A549 (cell line): Measurements from ENCODE around the gene PRR15. TPM values are rescaled to one million over a fixed set of nuclear protein-coding genes. Genes with fewer than 3 reads are reported as not detected.

Source experiments
- ATAC-seq, 2 experiments: fragments of 200-7000 bp in 1 of 2; fragments of >200 bp in 1 of 2; cut with Nextera tagmentation in 1 of 2; cut with Tn5 transposase in 1 of 2; 3 replicates each; pipeline versions ENCODE4 v1.8.0 to v1.9.1; 2018 to 2020; ENCODE audit warnings: mild to moderate bottlenecking in 1 of 2, moderate library complexity in 1 of 2
- CTCF ChIA-PET: fragments of 300-600 bp; sonication (Branson Sonifier 250); formaldehyde crosslinking; extraction: SDS; loops from one replicate; lab custom pipeline; 2021; ENCODE audit warnings: antibody characterized with exemption, inconsistent platforms; lab: Yijun Ruan, JAX
- POLR2A ChIA-PET: fragments of 350-600 bp; formaldehyde crosslinking; extraction: SDS; loops from one replicate; lab custom pipeline; 2021; ENCODE audit warnings: antibody characterized with exemption, inconsistent platforms; lab: Yijun Ruan, JAX
- DNase-seq, 2 experiments: peaks; one replicate each; pipeline versions ENCODE4 v3.0.0 to v3.0.0-alpha.2; 2011 to 2016; ENCODE audit warnings: low read depth in 1 of 2, low spot score in 1 of 2
- FAIRE-seq: peaks from 2 replicates; lab custom pipeline; 2011; peaks lifted over from hg19 to GRCh38; lab: Jason Lieb, UNC
- H3K27ac ChIP-seq, 2 experiments: fragments of >200 bp; sonication (Bioruptor Twin); formaldehyde crosslinking; 3 replicates each; pipeline ENCODE4 v1.5.1; 2016 to 2017
- H3K4me1 ChIP-seq: fragments of >200 bp; sonication (Bioruptor Twin); formaldehyde crosslinking; 3 replicates; pipeline ENCODE4 v1.6.1; 2016
- H3K4me2 ChIP-seq: fragments of >200 bp; sonication (Bioruptor Twin); formaldehyde crosslinking; 3 replicates; pipeline ENCODE4 v1.6.1; 2016
- H3K4me3 ChIP-seq: fragments of >200 bp; sonication (Bioruptor Twin); formaldehyde crosslinking; 3 replicates; pipeline ENCODE4 v1.5.1; 2016
- H3K9me3 ChIP-seq: fragments of >200 bp; sonication (Bioruptor Twin); formaldehyde crosslinking; 3 replicates; pipeline ENCODE4 v1.6.1; 2016
- CBX2 ChIP-seq: fragments of 200-600 bp; sonication (generic); IDR thresholded peaks from 2 replicates; pipeline ENCODE4 v1.6.1; 2016; ENCODE audit warnings: low read depth, mild to moderate bottlenecking, borderline replicate concordance
- CBX8 ChIP-seq: fragments of 200-600 bp; sonication (generic); IDR thresholded peaks from 2 replicates; pipeline ENCODE4 v1.6.1; 2016
- EHF ChIP-seq: fragments of 250-450 bp; sonication (Bioruptor Pico); IDR thresholded peaks from 2 replicates; pipeline ENCODE4 v1.5.0; 2020; ENCODE audit warnings: mild to moderate bottlenecking
- EHMT2 ChIP-seq: fragments of 200-600 bp; sonication (generic); IDR thresholded peaks from 2 replicates; pipeline ENCODE4 v1.6.1; 2016; ENCODE audit warnings: antibody characterized with exemption, low read depth, mild to moderate bottlenecking, moderate library complexity
- FOXS1 ChIP-seq: fragments of 250-450 bp; sonication (Bioruptor Pico); IDR thresholded peaks from 2 replicates; pipeline ENCODE4 v1.5.0; 2020; ENCODE audit warnings: mild to moderate bottlenecking, moderate library complexity
- HDAC2 ChIP-seq: fragments of 200-600 bp; sonication (generic); IDR thresholded peaks from 2 replicates; pipeline ENCODE4 v1.6.1; 2016
- JUNB ChIP-seq: fragments of >200 bp; sonication (Bioruptor Twin); formaldehyde crosslinking; IDR thresholded peaks from 2 replicates; pipeline ENCODE4 v1.6.1; 2016
- KDM5A ChIP-seq: fragments of 200-600 bp; sonication (generic); IDR thresholded peaks from 2 replicates; pipeline ENCODE4 v1.6.1; 2016; ENCODE audit warnings: antibody characterized with exemption, mild to moderate bottlenecking
- MAFK ChIP-seq: fragments of 450-650 bp; IDR thresholded peaks from 2 replicates; pipeline ENCODE4 v1.6.1; 2014; ENCODE audit not compliant: partially characterized antibody
- MAZ ChIP-seq: fragments of 150-350 bp; IDR thresholded peaks from 2 replicates; pipeline ENCODE4 v1.6.1; 2014; ENCODE audit warnings: antibody characterized with exemption, low read depth, low read length, borderline replicate concordance
- NFE2L2 ChIP-seq: fragments of 150-350 bp; conservative IDR thresholded peaks from 2 replicates; pipeline ENCODE4 v1.6.1; 2014; ENCODE audit warnings: low read length
- POLR2A ChIP-seq: IDR thresholded peaks from 2 replicates; pipeline ENCODE4 v1.6.1; 2012; ENCODE audit warnings: mild to moderate bottlenecking, low read length
- POLR2AphosphoS2 ChIP-seq: conservative IDR thresholded peaks from 2 replicates; pipeline ENCODE4 v1.6.1; 2012; ENCODE audit warnings: low read length, improper control_type of control experiment, inconsistent platforms
- RAD21 ChIP-seq, 2 experiments: fragments of >200 bp in 1 of 2; sonication (Bioruptor Twin) in 1 of 2; formaldehyde crosslinking in 1 of 2; IDR thresholded peaks in 1 of 2; conservative IDR thresholded peaks in 1 of 2; 2 replicates in 1 of 2; 3 replicates in 1 of 2; pipeline ENCODE4 v1.6.1; 2012 to 2018; ENCODE audit warnings: inconsistent platforms in 1 of 2
- SMC3 ChIP-seq: fragments of >200 bp; sonication (Bioruptor Twin); formaldehyde crosslinking; IDR thresholded peaks from 3 replicates; pipeline ENCODE4 v1.6.1; 2018; ENCODE audit warnings: inconsistent platforms
- SREBF2 ChIP-seq: fragments of 450-650 bp; IDR thresholded peaks from 2 replicates; pipeline ENCODE4 v1.6.1; 2014; ENCODE audit warnings: mild to moderate bottlenecking, moderate library complexity
- TFCP2L1 ChIP-seq: fragments of 250-450 bp; sonication (Bioruptor Pico); IDR thresholded peaks from 2 replicates; pipeline ENCODE4 v1.5.0; 2021; ENCODE audit warnings: mild to moderate bottlenecking
- ZC3H11A ChIP-seq: fragments of 450-650 bp; IDR thresholded peaks from 2 replicates; pipeline ENCODE4 v1.6.1; 2014; ENCODE audit warnings: antibody characterized with exemption, mild to moderate bottlenecking
- WGBS: methylation state at CpG from one replicate; pipeline ENCODE4 v1.1.6; 2017; ENCODE audit errors: missing lambda C conversion rate; 5-methylcytosine and 5-hydroxymethylcytosine counted together
- polyA plus RNA-seq, 4 experiments: library from polyadenylated mRNA; depleted of rRNA in 3 of 4; stranded (reverse); fragments of >200 nt; fragmentation: RNase III in 1 of 4; extraction: RNeasy Plus Mini Kit Qiagen cat#74134 plus additional on column Dnase treatment in 1 of 4; gene quantifications; 2 replicates in 3 of 4; 3 replicates in 1 of 4; pipeline ENCODE4 v1.2.3, GENCODE V29; 2011 to 2017
- TF ChIP-seq, protein P1 (sequence below): fragments of 450-650 bp; IDR thresholded peaks from 2 replicates; pipeline ENCODE4 v1.6.1; 2014; ENCODE audit warnings: antibody characterized with exemption
- TF ChIP-seq, protein P2 (sequence below): IDR thresholded peaks from 2 replicates; pipeline ENCODE4 v1.6.1; 2012
- TF ChIP-seq, protein P3 (sequence below): fragments of >200 bp; sonication (Bioruptor Twin); formaldehyde crosslinking; IDR thresholded peaks from 3 replicates; pipeline ENCODE4 v1.5.1; 2016
- TF ChIP-seq, protein P4 (sequence below): fragments of 200-600 bp; sonication (generic); IDR thresholded peaks from 2 replicates; pipeline ENCODE4 v1.6.1; 2016; ENCODE audit warnings: antibody characterized with exemption, mild to moderate bottlenecking, moderate library complexity

PRR15 gene
- polyA plus RNA-seq, 2 of the 4 experiments (the other 2 are of a cell fraction) = 1.6 to 2.5 TPM

DNA sequence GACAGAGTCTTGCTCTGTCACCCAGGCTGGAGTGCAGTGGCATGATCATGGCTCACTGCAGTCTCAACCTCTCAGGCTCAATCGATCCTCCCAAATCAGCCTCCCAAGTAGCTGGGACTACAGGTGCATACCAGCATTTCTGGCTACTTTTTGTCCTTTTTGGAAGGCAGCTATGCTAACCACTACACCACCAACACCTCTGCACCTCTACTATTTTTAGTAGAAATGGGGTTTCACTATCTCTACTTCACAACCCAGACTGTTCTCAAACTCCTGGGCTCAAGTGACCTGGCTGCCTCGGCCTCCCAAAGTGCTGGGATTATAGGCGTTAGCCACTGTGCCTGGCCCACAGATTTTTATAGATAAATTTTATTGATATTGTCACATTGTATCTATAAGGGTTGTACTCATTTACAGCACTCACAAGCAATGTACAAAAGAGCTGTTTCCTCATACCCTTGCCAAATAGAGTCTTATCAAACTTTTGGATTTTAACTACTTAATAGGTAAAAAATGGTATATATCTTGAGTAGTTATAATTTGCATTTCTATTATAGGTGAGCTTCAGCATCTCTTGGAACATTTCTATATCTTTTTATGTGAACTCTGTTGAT is 23.7 kb downstream of the PRR15 start:
- 58% methylated on average over 3 of the region's 3 CpGs for WGBS
- DNase-seq (no peak), FAIRE-seq (no peak), ATAC-seq (no peak)
- H3K9me3 ChIP-seq = no peaks in the 10 kb centered on the region
- no peak for TF ChIP-seq POLR2AphosphoS2
- TF ChIP-seq, protein P1, sequence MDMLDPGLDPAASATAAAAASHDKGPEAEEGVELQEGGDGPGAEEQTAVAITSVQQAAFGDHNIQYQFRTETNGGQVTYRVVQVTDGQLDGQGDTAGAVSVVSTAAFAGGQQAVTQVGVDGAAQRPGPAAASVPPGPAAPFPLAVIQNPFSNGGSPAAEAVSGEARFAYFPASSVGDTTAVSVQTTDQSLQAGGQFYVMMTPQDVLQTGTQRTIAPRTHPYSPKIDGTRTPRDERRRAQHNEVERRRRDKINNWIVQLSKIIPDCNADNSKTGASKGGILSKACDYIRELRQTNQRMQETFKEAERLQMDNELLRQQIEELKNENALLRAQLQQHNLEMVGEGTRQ = no peak
- TF ChIP-seq, all 56 proteins: peak for 0
- Histone ChIP-seq H3K4me2 (no peak overlapping the region), H3K27ac (no peak overlapping the region), H3K4me1 (no peaks in the 10 kb centered on the region), H3K4me3 (no peak overlapping the region)
- POLR2A ChIA-PET = no interaction called here
- CTCF ChIA-PET = interaction anchor here (1.6 kb wide), 1 partner anchor 30 kb away, joined by 3 read pairs; no protein-coding TSS in a partner anchor

DNA sequence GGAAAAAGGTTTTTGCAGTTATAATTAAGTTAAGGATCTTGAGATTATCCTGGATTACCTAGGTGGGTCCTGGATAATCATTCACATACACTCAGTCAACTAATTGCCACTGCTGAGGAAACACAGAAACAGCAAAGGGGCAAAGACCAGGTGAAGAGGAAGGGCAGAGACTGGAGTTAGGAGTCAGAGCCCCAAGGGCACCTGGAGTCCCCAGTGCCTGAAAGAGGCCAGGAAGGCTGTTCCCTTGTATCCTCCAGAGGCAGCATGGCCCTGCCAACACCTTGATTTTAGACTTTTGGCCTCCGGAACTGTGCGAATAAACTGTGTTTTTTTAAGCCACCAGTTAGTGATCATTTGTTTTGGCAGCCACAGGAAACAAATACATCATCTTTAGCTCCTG is 24.6 kb downstream of the PRR15 start:
- no peak overlapping the region for H3K4me3 ChIP-seq
- ChIA-PET CTCF (interaction anchor here (1.0 to 1.6 kb wide), 7 partner anchors 11 to 482 kb away, joined by 3 to 6 read pairs (median 3); no protein-coding TSS in a partner anchor), POLR2A (no interaction called here)
- FAIRE-seq (no peak), ATAC-seq (no peak), DNase-seq (no peak)
- H3K4me1 ChIP-seq = no peaks in the 10 kb centered on the region
- WGBS = 42% methylated on average over 2 of the region's 2 CpGs
- H3K4me2 ChIP-seq = no peak overlapping the region
- no peak overlapping the region for H3K27ac ChIP-seq
- no peaks in the 10 kb centered on the region for H3K9me3 ChIP-seq
- TF ChIP-seq POLR2A (no peak), MAFK (no peak), KDM5A (no peak), CBX8 (no peak), NFE2L2 (no peak), TFCP2L1 (no peak), FOXS1 (CRISPR knock-in tag) (no peak), POLR2AphosphoS2 (no peak), HDAC2 (no peak), SREBF2 (no peak)
- TF ChIP-seq, protein P2, sequence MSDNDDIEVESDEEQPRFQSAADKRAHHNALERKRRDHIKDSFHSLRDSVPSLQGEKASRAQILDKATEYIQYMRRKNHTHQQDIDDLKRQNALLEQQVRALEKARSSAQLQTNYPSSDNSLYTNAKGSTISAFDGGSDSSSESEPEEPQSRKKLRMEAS = no peak

DNA sequence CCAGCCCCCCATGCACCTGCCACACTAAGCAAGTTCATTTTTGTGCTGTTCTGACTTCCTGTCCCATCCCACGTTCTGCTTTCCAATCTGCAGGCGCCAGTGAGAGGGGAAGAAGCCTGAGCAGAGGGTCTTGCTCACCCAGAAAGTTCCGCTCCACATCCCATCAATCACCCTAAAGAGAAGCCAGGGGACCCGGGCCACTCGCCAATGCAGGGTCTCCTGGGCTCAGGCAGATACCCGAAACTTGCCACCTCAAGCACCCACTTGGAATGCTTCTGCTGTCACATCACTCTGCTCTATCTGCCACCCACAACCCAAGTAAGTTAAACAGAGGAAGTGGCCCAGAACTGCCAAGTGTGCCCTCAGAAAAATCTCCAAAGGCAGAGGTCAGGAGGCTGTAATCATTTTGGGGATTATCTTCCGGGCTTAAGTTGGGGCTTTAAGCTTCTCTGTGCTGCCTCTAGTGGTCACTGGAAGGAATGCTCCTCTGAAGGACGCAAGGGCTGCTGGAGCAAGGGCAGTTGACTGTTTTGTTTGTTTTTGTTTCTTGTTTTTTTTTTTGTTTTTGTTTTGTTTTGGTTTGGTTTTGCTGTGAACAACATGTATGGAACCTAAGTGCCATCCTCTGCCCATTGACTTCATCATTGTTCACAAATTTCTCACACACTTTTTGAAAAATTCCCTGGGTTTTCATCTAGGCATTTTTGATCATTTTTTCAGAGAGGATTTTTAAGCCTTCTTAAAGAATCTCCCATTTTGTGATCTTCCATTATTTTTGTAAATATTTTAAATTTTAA is 25.5 kb downstream of the PRR15 start:
- H3K4me1 ChIP-seq = no peaks in the 10 kb centered on the region; the same call in 2 of the 3 replicates
- POLR2A ChIA-PET = no interaction called here
- WGBS = 43% methylated on average over 8 of the region's 8 CpGs
- no peak for FAIRE-seq
- no peaks in the 10 kb centered on the region for H3K9me3 ChIP-seq
- CTCF ChIA-PET = interaction anchor here (0.6 to 1.6 kb wide), 9 partner anchors 10 to 501 kb away, joined by 3 to 6 read pairs (median 3); no protein-coding TSS in a partner anchor
- no peak for TF ChIP-seq EHMT2
- TF ChIP-seq RAD21 (conservative IDR thresholded peaks at IDR 0.05 in 1 of 2, IDR thresholded peaks at IDR 0.05 in 1 of 2) = peak in 1 of 2 experiments; percentile 50; a peak in 3 of 5 replicates
- TF ChIP-seq, protein P3, sequence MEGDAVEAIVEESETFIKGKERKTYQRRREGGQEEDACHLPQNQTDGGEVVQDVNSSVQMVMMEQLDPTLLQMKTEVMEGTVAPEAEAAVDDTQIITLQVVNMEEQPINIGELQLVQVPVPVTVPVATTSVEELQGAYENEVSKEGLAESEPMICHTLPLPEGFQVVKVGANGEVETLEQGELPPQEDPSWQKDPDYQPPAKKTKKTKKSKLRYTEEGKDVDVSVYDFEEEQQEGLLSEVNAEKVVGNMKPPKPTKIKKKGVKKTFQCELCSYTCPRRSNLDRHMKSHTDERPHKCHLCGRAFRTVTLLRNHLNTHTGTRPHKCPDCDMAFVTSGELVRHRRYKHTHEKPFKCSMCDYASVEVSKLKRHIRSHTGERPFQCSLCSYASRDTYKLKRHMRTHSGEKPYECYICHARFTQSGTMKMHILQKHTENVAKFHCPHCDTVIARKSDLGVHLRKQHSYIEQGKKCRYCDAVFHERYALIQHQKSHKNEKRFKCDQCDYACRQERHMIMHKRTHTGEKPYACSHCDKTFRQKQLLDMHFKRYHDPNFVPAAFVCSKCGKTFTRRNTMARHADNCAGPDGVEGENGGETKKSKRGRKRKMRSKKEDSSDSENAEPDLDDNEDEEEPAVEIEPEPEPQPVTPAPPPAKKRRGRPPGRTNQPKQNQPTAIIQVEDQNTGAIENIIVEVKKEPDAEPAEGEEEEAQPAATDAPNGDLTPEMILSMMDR = peak; percentile 67
- TF ChIP-seq ZC3H11A = no peak
- no peak for TF ChIP-seq POLR2AphosphoS2
- TF ChIP-seq SREBF2 = no peak
- no peak for TF ChIP-seq JUNB
- TF ChIP-seq, protein P4, sequence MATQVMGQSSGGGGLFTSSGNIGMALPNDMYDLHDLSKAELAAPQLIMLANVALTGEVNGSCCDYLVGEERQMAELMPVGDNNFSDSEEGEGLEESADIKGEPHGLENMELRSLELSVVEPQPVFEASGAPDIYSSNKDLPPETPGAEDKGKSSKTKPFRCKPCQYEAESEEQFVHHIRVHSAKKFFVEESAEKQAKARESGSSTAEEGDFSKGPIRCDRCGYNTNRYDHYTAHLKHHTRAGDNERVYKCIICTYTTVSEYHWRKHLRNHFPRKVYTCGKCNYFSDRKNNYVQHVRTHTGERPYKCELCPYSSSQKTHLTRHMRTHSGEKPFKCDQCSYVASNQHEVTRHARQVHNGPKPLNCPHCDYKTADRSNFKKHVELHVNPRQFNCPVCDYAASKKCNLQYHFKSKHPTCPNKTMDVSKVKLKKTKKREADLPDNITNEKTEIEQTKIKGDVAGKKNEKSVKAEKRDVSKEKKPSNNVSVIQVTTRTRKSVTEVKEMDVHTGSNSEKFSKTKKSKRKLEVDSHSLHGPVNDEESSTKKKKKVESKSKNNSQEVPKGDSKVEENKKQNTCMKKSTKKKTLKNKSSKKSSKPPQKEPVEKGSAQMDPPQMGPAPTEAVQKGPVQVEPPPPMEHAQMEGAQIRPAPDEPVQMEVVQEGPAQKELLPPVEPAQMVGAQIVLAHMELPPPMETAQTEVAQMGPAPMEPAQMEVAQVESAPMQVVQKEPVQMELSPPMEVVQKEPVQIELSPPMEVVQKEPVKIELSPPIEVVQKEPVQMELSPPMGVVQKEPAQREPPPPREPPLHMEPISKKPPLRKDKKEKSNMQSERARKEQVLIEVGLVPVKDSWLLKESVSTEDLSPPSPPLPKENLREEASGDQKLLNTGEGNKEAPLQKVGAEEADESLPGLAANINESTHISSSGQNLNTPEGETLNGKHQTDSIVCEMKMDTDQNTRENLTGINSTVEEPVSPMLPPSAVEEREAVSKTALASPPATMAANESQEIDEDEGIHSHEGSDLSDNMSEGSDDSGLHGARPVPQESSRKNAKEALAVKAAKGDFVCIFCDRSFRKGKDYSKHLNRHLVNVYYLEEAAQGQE = no peak
- no peak for TF ChIP-seq CBX2
- TF ChIP-seq MAZ = no peak
- TF ChIP-seq CBX8 = no peak
- TF ChIP-seq SMC3 = 0 out of 3 replicates have a peak, but pooled peaks have one; percentile 26
- no peak for TF ChIP-seq EHF (CRISPR knock-in tag)
- ATAC-seq = peak; percentile 85 to 88
- no peak overlapping the region for H3K4me3 ChIP-seq
- H3K4me2 ChIP-seq = no peak overlapping the region
- H3K27ac ChIP-seq = no peak overlapping the region
- DNase-seq = peak; percentile 65 to 72
